ENCODE measurements around the gene CTTN.

DNA sequence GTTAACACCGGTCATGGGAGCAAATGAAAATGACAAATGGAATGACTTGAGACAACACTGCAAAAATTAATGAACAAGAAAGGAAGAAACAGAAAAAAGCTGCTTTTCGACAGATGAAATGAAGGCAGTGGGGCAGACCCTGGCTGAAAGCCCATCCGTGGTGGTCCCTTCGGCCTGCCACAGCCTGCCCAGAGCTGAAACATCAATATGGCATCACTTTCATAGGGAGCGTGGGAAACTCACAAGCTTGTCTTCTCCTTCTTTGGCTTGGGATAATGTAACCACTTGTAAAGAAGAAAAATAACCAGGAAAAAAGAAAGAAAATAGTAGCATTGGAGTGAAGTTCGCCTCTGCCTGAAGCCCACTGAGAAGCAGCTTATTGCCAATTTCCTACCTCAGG, 78.8 kb downstream of the CTTN start:
- TF ChIP-seq ZBTB11 (CRISPR knock-in tag; IDR thresholded peaks at IDR 0.05) (no peak), YY1 (IDR thresholded peaks at IDR 0.05; ENCODE audit: low read depth, low read length) (no peak), POLR2A (IDR thresholded peaks at IDR 0.05; ENCODE audit: low read depth, low read length) (no peak), HCFC1 (IDR thresholded peaks at IDR 0.05; ENCODE audit: low read length) (no peak), REST (IDR thresholded peaks at IDR 0.05; ENCODE audit: low read depth, low read length) (no peak), ZNF274 (IDR thresholded peaks at IDR 0.05; ENCODE audit: insufficient read depth, insufficient read length) (no peak), POLR2AphosphoS5 (IDR thresholded peaks at IDR 0.05; ENCODE audit: low read length) (no peak), SIN3A (IDR thresholded peaks at IDR 0.05; ENCODE audit: low read depth, low read length) (no peak)
- TF ChIP-seq, protein P1, sequence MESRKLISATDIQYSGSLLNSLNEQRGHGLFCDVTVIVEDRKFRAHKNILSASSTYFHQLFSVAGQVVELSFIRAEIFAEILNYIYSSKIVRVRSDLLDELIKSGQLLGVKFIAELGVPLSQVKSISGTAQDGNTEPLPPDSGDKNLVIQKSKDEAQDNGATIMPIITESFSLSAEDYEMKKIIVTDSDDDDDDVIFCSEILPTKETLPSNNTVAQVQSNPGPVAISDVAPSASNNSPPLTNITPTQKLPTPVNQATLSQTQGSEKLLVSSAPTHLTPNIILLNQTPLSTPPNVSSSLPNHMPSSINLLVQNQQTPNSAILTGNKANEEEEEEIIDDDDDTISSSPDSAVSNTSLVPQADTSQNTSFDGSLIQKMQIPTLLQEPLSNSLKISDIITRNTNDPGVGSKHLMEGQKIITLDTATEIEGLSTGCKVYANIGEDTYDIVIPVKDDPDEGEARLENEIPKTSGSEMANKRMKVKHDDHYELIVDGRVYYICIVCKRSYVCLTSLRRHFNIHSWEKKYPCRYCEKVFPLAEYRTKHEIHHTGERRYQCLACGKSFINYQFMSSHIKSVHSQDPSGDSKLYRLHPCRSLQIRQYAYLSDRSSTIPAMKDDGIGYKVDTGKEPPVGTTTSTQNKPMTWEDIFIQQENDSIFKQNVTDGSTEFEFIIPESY (IDR thresholded peaks at IDR 0.05), result no peak
- TF ChIP-seq, protein P2, sequence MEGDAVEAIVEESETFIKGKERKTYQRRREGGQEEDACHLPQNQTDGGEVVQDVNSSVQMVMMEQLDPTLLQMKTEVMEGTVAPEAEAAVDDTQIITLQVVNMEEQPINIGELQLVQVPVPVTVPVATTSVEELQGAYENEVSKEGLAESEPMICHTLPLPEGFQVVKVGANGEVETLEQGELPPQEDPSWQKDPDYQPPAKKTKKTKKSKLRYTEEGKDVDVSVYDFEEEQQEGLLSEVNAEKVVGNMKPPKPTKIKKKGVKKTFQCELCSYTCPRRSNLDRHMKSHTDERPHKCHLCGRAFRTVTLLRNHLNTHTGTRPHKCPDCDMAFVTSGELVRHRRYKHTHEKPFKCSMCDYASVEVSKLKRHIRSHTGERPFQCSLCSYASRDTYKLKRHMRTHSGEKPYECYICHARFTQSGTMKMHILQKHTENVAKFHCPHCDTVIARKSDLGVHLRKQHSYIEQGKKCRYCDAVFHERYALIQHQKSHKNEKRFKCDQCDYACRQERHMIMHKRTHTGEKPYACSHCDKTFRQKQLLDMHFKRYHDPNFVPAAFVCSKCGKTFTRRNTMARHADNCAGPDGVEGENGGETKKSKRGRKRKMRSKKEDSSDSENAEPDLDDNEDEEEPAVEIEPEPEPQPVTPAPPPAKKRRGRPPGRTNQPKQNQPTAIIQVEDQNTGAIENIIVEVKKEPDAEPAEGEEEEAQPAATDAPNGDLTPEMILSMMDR (IDR thresholded peaks at IDR 0.05 in 2 of 3, conservative IDR thresholded peaks at IDR 0.05 in 1 of 3; ENCODE audit: control insufficient read depth in 2 of 3, extremely low read depth in 1 of 3, insufficient read depth in 1 of 3, low read depth in 3 of 3, low read length in 3 of 3), result no peak
- TF ChIP-seq, protein P3, sequence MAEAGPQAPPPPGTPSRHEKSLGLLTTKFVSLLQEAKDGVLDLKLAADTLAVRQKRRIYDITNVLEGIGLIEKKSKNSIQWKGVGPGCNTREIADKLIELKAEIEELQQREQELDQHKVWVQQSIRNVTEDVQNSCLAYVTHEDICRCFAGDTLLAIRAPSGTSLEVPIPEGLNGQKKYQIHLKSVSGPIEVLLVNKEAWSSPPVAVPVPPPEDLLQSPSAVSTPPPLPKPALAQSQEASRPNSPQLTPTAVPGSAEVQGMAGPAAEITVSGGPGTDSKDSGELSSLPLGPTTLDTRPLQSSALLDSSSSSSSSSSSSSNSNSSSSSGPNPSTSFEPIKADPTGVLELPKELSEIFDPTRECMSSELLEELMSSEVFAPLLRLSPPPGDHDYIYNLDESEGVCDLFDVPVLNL (IDR thresholded peaks at IDR 0.05; ENCODE audit: low read depth, low read length), result no peak
- TF ChIP-seq, protein P4, sequence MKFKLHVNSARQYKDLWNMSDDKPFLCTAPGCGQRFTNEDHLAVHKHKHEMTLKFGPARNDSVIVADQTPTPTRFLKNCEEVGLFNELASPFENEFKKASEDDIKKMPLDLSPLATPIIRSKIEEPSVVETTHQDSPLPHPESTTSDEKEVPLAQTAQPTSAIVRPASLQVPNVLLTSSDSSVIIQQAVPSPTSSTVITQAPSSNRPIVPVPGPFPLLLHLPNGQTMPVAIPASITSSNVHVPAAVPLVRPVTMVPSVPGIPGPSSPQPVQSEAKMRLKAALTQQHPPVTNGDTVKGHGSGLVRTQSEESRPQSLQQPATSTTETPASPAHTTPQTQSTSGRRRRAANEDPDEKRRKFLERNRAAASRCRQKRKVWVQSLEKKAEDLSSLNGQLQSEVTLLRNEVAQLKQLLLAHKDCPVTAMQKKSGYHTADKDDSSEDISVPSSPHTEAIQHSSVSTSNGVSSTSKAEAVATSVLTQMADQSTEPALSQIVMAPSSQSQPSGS (IDR thresholded peaks at IDR 0.05; ENCODE audit: low read length), result no peak
